IPS-NIHi11 (cell line): Measurements from ENCODE around the gene SLC12A8.

Source experiments
- DNase-seq: peaks from one replicate; pipeline ENCODE4 v3.0.0; 2012; ENCODE audit warnings: mixed read lengths, low spot score

The SLC12A8 gene

GRCh38 chr3:125154110-125154509 lies 58.4 kb downstream of the SLC12A8 start:
- DNase-seq = no peak

DNA sequence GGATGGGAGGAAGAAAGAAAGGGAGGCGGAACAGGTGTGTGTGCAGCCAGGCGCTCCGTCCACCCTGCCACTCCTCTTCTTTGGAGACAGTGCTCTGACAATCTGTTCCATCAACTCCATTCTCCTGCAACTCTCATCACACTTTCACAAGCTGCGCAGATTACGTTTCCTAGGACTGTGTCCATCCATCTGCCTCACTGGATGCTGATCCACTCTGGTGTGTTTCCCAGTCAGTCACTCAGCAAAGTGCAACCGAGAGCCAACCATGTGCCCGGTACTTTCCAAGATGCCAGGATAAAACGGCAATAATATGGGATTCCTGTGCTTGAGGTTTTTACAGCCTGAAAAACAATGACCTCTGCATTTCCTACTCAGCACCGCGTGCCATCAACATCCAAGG lies 59.6 kb downstream of the SLC12A8 start:
- DNase-seq = no peak

- DNase-seq = no peak
Observed at GRCh38 chr3:125151916-125152315, 60.6 kb downstream of the SLC12A8 start.

DNA sequence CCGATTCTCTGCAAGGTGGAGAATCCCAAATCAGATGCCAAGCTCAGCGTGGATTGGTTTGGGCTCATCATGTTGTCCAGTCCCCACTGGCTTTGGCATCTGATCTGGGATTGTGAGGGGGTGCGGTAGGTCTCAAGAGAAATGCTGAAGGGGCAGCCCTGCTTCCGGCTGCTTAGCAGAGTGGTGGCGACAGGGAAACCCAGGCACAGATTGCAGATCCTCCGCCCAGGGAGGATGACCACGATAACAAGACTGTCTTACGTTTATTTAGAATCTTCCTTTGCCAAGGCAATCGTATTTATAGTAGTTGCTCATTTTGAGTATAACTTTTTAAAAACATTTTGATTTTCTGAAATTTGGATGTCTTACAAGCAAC lies 61.1 kb downstream of the SLC12A8 start:
- DNase-seq = no peak

- DNase-seq = peak; percentile 63
Observed at GRCh38 chr3:125150525-125151441, 61.8 kb downstream of the SLC12A8 start.

DNA sequence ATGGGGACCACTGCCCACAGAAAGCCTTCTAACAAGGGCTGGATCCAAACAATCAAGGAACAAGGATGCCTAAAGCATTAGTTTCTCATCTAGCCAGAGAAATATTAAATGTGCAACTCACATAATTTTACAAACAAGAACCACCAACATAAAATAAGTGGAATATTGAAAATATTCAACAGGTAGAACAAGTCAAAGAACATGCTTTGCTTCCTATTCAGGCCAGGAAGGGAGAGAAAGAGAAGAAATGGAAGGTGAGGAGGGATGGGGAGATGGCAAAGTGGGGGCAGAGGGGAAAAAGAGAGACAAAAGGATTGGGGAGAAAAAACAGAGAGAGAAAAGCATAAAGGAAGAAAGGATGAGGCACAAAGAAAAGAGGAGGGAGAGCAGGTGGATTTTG lies 63.1 kb downstream of the SLC12A8 start:
- no peak for DNase-seq

DNA sequence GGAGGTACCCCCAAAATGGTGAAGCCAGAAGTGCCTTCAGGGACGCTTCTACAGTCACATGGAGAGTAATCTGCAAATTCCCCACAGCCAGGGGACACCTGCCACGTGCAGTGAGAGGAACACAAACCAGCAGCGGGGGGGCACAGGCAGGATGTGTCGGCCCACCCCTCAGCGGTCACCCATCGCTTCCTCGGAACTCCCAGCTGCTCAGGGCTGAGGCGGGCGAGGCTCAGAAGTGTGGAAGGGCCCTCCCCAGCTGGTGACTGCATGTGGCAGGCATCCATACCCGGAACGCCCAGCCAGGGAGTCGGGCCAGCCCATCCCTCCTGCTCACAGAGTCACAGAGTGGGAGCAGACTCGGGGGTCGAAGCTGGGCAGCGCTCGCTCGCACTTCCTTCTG lies 63.7 kb downstream of the SLC12A8 start:
- no peak for DNase-seq

GRCh38 chr3:125148016-125148812 lies 64.3 kb downstream of the SLC12A8 start:
- DNase-seq = no peak

- no peak for DNase-seq
Observed at GRCh38 chr3:125147491-125147820, 65.1 kb downstream of the SLC12A8 start.

GRCh38 chr3:125146626-125147490 lies 65.7 kb downstream of the SLC12A8 start:
- no peak for DNase-seq

- no peak for DNase-seq
Observed at GRCh38 chr3:125145751-125146475, 66.6 kb downstream of the SLC12A8 start.

DNA sequence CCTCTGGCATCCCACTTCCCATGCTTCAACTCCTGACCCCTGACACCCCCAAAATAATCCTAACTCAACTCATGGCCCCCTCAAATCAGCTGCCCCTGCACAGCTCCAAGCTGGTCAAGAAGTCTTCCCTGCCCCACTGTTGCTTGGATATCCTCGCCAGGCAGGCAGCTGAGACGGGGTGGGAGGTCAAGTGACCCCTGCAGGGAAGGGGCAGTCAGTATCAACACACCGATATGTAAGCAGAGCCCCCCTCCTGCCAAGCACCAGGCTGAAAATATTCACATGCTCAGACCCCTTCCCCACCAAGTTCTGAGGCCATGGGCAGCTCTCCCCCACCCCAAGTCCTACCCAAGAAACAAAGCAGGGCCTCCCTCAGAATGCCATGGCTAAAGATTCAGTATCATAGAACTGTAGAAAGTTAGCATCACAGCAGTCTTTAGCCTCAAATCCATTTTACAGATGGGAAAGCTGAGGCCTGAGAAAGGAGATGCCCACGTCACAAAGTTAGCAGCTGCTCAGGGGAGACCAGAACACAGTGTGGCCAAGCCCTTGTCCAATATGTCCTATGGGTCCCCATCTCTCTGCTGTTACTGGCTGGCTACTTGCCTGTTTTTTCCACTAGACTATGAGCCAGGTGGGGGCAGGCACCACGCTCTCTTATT lies 67.8 kb downstream of the SLC12A8 start:
- no peak for DNase-seq

DNA sequence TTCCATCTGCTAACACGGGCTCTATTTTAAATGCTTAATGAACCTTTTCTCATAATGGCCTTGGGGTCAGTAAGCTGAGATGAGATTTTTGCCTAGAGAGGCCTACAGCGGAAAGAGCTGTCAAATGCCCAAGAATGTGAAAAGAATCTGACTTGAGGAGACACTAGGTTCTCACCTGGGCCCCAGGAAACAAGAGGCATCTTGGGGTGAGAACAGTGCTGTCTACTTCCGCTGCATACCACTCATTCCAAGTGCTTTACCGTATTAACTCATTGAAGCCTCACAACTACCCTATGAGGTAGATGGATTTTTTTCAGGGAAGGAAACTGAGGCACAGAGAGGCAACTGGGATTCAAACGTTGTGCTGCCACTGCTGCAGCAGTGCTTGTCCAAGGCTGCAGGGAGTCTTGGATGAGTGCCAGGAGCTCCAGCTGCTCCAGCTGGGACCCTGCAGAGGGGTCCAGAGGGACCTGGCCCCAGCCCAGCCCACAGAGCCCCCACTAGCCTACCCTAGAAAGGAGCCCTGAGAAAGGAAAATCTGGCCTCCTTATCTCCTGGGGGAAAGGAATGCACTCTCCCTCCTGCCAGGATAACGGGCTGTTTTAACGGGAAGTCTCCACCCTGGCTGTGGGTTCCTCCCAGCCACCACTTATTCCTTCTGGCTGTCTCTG lies 68.4 kb downstream of the SLC12A8 start:
- no peak for DNase-seq

DNA sequence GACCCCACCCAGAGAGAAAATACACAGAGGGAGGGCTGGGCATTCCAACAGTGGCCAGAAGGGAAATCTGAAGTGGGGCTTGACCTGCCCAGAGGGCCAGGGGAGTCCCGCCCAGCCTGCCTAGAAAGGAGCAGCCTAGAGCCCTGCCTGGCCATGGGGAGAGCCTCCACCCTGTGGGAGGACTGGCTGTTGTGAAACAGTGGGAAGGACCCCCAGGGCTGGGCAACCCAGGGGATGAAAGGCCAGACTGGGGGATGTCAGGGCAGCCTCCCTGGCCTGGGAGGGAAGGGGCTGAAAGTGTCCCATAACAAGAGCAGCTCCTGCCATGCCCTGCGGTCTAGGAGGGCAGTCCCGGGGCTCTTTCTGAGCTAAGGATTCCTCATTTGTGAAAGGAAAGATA lies 69.0 kb downstream of the SLC12A8 start:
- DNase-seq = no peak

- no peak for DNase-seq
Observed at GRCh38 chr3:125142940-125143339, 69.6 kb downstream of the SLC12A8 start.

DNA sequence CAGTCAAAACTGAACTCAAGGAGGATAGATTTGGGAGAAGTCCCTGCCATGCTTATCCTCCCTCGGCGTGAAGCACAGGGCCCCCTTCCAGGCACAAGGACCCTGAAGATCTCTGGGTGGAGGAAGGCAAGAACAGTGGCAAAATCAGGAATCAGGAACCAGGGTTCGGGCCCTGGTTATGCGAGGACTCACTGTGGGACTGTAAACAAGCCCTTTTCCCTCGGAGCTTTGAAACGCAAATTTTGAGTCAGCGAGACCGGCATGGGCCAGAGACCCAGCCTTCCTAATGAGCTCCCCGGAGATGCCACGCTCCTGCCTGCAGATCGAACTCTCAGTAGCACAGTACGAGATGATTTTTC lies 70.1 kb downstream of the SLC12A8 start:
- DNase-seq = peak; percentile 32

DNA sequence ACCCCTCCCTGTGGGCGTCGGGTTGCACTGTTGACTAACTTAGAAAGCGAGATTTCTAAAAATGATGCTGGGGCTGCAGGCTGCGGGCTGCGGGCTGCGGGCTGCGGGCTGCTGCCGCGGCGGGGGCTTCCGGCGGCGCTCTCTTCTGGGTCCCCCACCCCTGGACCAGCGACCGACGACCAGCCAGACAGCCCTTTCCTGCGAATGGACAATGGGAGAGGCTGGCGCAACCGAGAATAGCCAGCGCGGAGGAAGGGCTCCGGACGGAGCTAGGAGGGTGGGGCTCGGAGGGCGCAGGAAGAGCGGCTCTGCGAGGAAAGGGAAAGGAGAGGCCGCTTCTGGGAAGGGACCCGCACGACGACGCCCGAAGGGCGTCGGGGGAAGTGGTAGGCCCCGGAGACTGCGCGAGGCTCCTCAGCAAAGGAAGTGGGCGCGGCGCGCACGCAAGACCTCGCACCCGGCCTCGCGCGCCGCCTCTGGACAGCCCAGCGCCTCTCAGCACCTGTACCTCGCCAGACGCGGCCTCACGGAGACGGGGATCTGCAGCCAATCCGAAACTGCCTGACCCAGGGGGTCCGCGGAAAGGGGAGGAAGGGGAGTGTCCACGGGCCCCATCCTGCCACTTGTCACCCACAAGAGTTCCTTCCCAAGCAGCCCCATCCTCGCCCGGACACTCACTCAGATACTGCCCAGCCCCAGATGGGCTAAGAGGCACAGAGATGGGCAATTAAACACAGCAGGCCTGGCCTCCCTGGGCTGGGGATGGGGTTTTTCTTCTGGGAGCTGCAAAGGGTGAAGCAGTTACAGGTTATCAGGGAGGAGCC lies 70.7 kb downstream of the SLC12A8 start:
- peak; percentile 72 for DNase-seq

DNA sequence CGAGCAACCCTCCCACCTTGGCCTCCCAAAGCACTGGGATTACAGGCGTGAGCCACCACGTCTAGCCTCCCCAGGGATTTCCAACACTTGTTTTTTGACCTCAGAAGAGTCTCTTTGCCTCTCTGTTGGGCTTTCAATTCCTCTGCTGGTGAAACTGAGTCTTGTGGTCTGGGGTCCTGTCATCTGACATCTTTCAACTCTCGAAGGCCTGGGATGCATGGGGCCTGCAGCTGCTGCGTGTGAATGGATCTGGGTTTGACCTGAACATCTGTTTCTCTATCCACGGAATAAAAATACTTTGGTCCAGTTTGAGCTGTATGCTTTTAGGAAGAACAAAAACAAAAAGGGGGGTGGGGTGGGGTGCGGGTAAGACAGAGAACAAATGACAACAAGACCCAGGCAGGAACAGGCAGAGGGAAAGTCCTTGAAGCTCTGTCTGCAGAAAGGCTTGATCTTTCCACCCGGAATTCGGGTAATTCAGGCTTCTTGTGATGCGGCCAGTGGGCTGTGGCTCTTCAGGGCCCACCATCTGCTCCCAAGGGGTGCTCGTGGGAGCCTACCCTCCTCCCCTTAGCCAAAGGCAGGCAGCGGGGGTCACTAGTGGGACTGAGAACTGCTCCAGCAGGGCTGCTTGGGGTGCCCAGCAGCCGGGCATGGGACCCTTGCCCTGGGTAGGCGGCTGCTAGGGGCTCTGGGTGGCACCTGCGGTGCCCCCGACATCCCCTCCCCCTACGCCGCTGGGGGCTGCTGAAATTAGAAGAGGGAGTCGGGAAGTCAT lies 71.5 kb downstream of the SLC12A8 start:
- DNase-seq = no peak
